HG03460 (cell line): Measurements from ENCODE around the gene DBX1.
"Not testable (repeated sequence)": the region's sequence is repeated elsewhere in the genome, so short reads cannot be mapped to it uniquely, and the experiment has no call there.

ENCODE experiments used
- ATAC-seq: cut with Tn5 transposase; IDR thresholded peaks from one replicate; pipeline ENCODE4 v1.9.1; 2021; ENCODE audit not compliant: unreplicated experiment

DBX1 gene

GRCh38 chr11:20160425-20161229, at the start of gene DBX1:
DBX1 (minus strand) TSS chr11:20160475; CDS start chr11:20160324, 151 bp downstream.
- no peak for ATAC-seq

GRCh38 chr11:20208622-20209111, 48.4 kb upstream of the DBX1 start:
- ATAC-seq, result no peak

GRCh38 chr11:20207781-20208621, 47.7 kb upstream of the DBX1 start:
- ATAC-seq, result no peak

- ATAC-seq, result no peak
Measured at GRCh38 chr11:20205807-20206206, 45.5 kb upstream of the DBX1 start.

GRCh38 chr11:20204681-20205080, 44.4 kb upstream of the DBX1 start:
- no peak for ATAC-seq

GRCh38 chr11:20203831-20204230, 43.6 kb upstream of the DBX1 start:
- no peak for ATAC-seq

GRCh38 chr11:20201231-20201630, 41.0 kb upstream of the DBX1 start:
- no peak for ATAC-seq

- ATAC-seq, result not testable (repeated sequence)
Measured at GRCh38 chr11:20200331-20200955, 40.2 kb upstream of the DBX1 start.

DNA sequence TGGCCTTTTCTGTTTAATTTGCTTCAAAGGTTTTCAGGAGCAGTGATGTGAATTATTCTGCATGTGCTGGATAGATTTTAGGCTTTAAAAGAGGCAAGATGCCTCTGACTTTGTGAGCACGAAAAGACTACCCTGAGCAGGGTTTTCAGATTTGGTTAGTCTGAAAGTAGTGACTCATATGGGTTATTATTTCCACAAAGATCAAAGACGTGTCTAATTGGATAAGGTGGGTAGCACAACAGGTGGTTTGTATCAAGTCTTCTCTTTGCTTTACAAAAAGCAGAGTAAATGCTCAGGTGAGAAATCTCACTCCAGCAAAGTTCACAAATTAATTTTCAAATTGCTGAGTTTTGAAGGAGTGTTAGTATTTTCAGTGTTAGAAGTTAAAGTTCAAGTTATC, 37.6 kb upstream of the DBX1 start:
- no peak for ATAC-seq

GRCh38 chr11:20194470-20194869, 34.2 kb upstream of the DBX1 start:
- no peak for ATAC-seq

- ATAC-seq, result no peak
Measured at GRCh38 chr11:20193307-20193706, 33.0 kb upstream of the DBX1 start.

DNA sequence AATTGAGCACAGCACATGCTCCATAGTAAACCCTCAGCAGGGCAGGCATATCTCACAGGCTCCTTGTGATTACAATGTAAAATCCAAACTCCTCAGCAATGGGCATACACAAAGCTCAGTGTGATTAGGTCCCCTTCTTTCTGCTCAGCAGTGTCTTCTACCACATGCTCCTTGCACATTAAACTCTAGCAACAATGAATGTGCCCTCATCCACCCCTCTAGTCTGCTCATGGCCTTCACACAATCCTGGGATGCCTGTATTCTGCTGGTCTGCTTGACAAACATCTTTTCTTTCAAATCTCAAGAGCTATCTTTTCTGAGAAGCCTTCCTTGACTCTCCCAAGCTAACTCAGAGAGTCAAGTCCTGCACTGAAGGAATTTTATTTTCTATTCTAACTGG, 32.4 kb upstream of the DBX1 start:
- ATAC-seq, result no peak

DNA sequence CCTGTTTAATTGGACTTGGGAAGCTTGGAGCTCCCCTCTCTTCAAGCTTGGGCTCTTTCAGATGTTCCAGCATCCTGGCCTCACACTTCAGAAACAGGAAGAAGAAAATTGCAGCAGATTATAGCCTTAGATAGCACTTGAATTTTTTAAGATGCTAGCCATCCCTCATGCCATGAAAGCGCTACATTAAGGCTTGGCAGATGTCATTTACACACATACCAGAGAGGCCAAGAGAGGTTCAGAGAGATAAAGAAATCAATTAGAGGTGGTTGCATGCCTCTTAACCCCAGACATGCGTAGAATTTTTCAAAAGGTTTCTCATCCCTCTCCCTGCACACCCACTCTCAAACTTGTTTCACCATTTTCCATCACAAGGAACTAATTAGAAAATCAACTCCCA, 31.9 kb upstream of the DBX1 start:
- no peak for ATAC-seq

DNA sequence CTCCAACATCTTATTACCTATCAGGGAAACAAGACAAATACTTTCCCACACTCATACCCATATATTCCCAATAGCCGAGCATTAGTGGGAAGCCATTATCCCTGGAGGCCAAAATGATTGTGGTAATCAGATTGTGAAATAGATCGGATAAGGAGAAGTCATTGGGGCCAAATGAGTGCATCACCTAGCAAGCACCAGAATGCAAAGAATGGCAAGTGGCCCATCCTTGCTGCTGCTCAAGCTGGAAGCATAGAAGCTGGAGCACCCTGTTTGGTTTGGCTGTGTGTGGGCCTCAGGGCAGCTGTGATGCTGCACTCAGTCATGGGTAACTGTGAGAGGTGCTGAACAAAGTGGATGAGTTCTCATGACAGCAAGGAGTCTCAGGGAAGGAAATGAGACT, 18.7 kb upstream of the DBX1 start:
- ATAC-seq, result no peak

DNA sequence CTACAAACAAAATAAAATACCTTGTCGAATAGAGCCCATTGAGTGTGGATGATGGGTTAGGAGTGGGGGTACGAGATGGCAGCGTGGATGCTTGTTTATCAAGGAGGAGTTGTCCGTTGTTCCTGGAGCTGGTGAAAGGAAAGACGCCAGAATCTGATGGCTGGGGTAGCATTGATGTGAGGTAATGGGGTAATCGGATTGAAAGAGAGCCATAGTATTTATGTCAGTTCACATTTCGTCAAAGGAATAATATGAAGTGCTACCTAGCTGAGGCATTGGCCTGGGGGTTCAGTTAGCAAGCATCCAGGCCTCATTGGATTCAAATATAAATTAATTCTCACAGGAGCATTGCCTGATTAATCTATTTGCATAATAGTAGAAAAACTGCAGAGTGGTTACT, 16.9 kb upstream of the DBX1 start:
- no peak for ATAC-seq

DNA sequence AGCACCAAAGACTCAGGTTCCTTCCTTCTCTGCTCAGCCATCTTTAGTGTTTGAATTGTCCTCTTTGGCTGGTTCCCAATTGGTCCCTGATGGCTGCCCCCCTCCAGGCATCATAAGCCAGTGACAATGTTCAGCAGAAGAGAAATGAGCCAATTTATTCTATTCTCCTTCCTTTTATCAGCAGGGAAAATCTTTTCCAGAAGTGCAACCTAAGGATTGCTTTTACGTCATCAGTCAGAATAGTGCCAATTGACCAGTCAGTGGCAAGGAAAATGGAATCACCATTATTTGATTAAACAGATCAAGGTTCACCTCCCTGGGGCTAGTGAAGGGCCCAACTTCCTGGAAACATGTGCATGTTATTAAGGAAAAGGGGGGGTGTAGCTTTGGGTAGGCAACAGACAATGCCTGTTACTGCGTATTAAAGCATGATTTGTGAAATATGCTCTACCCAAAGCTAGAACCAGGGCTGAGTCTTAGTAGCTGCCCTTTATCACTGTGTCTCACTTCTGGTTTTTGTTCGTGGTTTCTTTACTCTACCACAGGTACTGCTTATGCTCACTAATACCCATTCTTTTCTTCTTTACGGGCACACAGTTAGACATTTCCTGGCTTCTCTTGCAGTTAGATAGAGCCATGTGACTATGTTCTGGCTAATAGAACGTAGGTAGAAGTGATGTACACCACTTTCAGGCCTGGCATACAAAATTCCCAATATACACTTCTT, 12.6 kb upstream of the DBX1 start:
- ATAC-seq, result no peak

GRCh38 chr11:20163783-20164481, 3.7 kb upstream of the DBX1 start:
- ATAC-seq, result no peak

- no peak for ATAC-seq
Measured at GRCh38 chr11:20162824-20163782, 2.8 kb upstream of the DBX1 start.
